H1 (cell line): Measurements from ENCODE around the gene FAR1. TPM values are rescaled to one million over a fixed set of nuclear protein-coding genes. Genes with fewer than 3 reads are reported as not detected.

Experiments used
- CTCF ChIA-PET: fragments of 300-600 bp; sonication (Branson Sonifier 250); formaldehyde crosslinking; loops from one replicate; lab custom pipeline; 2021; ENCODE audit not compliant: partially characterized antibody; lab: Charles Lee
- POLR2A ChIA-PET: fragments of 300-600 bp; sonication (Branson Sonifier 250); formaldehyde crosslinking; loops from one replicate; lab custom pipeline; 2021; ENCODE audit warnings: inconsistent platforms; ENCODE audit not compliant: partially characterized antibody; lab: Charles Lee
- DNase-seq, 2 experiments: peaks; one replicate each; pipeline versions ENCODE4 v3.0.0 to v3.0.0-alpha.2; 2010 to 2022; ENCODE audit warnings: low spot score in 2 of 2, low read depth in 1 of 2, mixed read lengths in 1 of 2
- FAIRE-seq: peaks from 2 replicates; lab custom pipeline; 2011; peaks lifted over from hg19 to GRCh38; lab: Jason Lieb, UNC
- H2AFZ ChIP-seq: 2 replicates; pipeline ENCODE4 v1.8.1; 2012; ENCODE audit warnings: low read length, inconsistent platforms
- H2AK5ac ChIP-seq: 2 replicates; pipeline ENCODE4 v1.6.1; 2013; ENCODE audit warnings: low read depth, low read length
- H2BK120ac ChIP-seq: replicated peaks from 2 replicates; pipeline ENCODE3; 2013; ENCODE audit warnings: low read depth, low read length, inconsistent platforms
- H2BK12ac ChIP-seq: 2 replicates; pipeline ENCODE4 v1.6.1; 2013; ENCODE audit warnings: low read depth, low read length
- H2BK15ac ChIP-seq: 2 replicates; pipeline ENCODE4 v1.6.1; 2013; ENCODE audit warnings: low read length
- H2BK20ac ChIP-seq: 2 replicates; pipeline ENCODE4 v1.6.1; 2013; ENCODE audit warnings: low read length
- H2BK5ac ChIP-seq: 2 replicates; pipeline ENCODE4 v1.6.1; 2013; ENCODE audit warnings: low read depth, low read length
- H3K14ac ChIP-seq: 2 replicates; pipeline ENCODE4 v1.6.1; 2013; ENCODE audit warnings: inconsistent platforms; ENCODE audit not compliant: insufficient read length
- H3K18ac ChIP-seq: 2 replicates; pipeline ENCODE4 v1.6.1; 2013; ENCODE audit warnings: low read length; ENCODE audit errors: extremely low read depth
- H3K23ac ChIP-seq: 2 replicates; pipeline ENCODE4 v1.6.1; 2013; ENCODE audit warnings: inconsistent platforms; ENCODE audit not compliant: insufficient read length
- H3K23me2 ChIP-seq: 2 replicates; pipeline ENCODE4 v1.6.1; 2013; ENCODE audit warnings: low read depth, low read length
- H3K27ac ChIP-seq: 2 replicates; pipeline ENCODE4 v1.6.1; 2011; ENCODE audit warnings: low read depth, low read length, inconsistent platforms
- H3K27me3 ChIP-seq, 4 experiments: replicated peaks in 1 of 4; 1 replicate in 1 of 4; 2 replicates in 3 of 4; pipeline versions ENCODE4 v1.6.1 to v1.8.1; 2011 to 2013; ENCODE audit warnings: low read length in 3 of 4, mild to moderate bottlenecking in 3 of 4, inconsistent platforms in 2 of 4, mixed read lengths in 2 of 4, moderate library complexity in 1 of 4; ENCODE audit not compliant: control insufficient read depth in 3 of 4, insufficient read depth in 3 of 4; ENCODE audit errors: extremely low read depth in 1 of 4
- H3K36me3 ChIP-seq, 4 experiments: 2 replicates each; pipeline versions ENCODE4 v1.6.1 to v1.8.1; 2011 to 2013; ENCODE audit warnings: mild to moderate bottlenecking in 4 of 4, low read length in 3 of 4, moderate library complexity in 2 of 4, control low read depth in 1 of 4, inconsistent platforms in 1 of 4; ENCODE audit not compliant: insufficient read depth in 4 of 4, control insufficient read depth in 2 of 4
- H3K4ac ChIP-seq: replicated peaks from 2 replicates; pipeline ENCODE3; 2013; ENCODE audit warnings: low read length, low read depth, mixed read lengths, inconsistent platforms; ENCODE audit not compliant: insufficient read length
- H3K4me1 ChIP-seq, 4 experiments: replicated peaks in 1 of 4; 1 replicate in 1 of 4; 2 replicates in 3 of 4; pipeline versions ENCODE4 v1.6.1 to v1.8.1; 2011 to 2013; ENCODE audit warnings: low read length in 3 of 4, inconsistent platforms in 2 of 4, mixed read lengths in 1 of 4; ENCODE audit not compliant: insufficient read depth in 4 of 4, control insufficient read depth in 3 of 4
- H3K4me2 ChIP-seq, 2 experiments: 2 replicates each; pipeline versions ENCODE4 v1.6.1 to v1.8.1; 2011 to 2013; ENCODE audit warnings: low read depth in 2 of 2, low read length in 2 of 2, control low read depth in 1 of 2, inconsistent platforms in 1 of 2, mild to moderate bottlenecking in 1 of 2; ENCODE audit not compliant: insufficient read depth in 1 of 2
- H3K4me3 ChIP-seq, 4 experiments: fragments of 200-600, 300-600 bp in 1 of 4; sonication (generic), shearing (Covaris generic), sonication (Bioruptor Twin) in 1 of 4; 2 replicates each; pipeline versions ENCODE4 v1.5.1 to v1.8.1; 2011 to 2016; ENCODE audit warnings: low read length in 4 of 4, low read depth in 3 of 4, control low read depth in 2 of 4, inconsistent platforms in 2 of 4, mild to moderate bottlenecking in 2 of 4, mixed read lengths in 1 of 4, moderate library complexity in 1 of 4; ENCODE audit not compliant: insufficient read depth in 2 of 4; ENCODE audit errors: extremely low read depth in 1 of 4
- H3K56ac ChIP-seq: replicated peaks from 2 replicates; pipeline ENCODE3; 2013; ENCODE audit warnings: low read depth, mild to moderate bottlenecking, mixed read lengths, low read length, inconsistent platforms; ENCODE audit not compliant: insufficient read length
- H3K79me1 ChIP-seq: 2 replicates; pipeline ENCODE4 v1.6.1; 2013; ENCODE audit warnings: low read depth, low read length, control low read depth
- H3K79me2 ChIP-seq, 2 experiments: 2 replicates each; pipeline versions ENCODE4 v1.6.1 to v1.8.1; 2012 to 2013; ENCODE audit warnings: low read length in 2 of 2, mild to moderate bottlenecking in 2 of 2, inconsistent platforms in 1 of 2; ENCODE audit not compliant: insufficient read depth in 2 of 2, control insufficient read depth in 1 of 2
- H3K9ac ChIP-seq, 4 experiments: replicated peaks in 1 of 4; 1 replicate in 1 of 4; 2 replicates in 3 of 4; pipeline versions ENCODE4 v1.6.1 to v1.8.1; 2011 to 2013; ENCODE audit warnings: low read depth in 3 of 4, low read length in 3 of 4, control low read depth in 2 of 4, mild to moderate bottlenecking in 2 of 4, moderate library complexity in 2 of 4, inconsistent platforms in 1 of 4; ENCODE audit errors: extremely low read depth in 1 of 4
- H3K9me3 ChIP-seq, 2 experiments: 2 replicates each; pipeline versions ENCODE4 v1.6.1 to v1.8.1; 2012 to 2013; ENCODE audit warnings: mild to moderate bottlenecking in 2 of 2, moderate library complexity in 2 of 2, control low read depth in 1 of 2, inconsistent platforms in 1 of 2, low read depth in 1 of 2, low read length in 1 of 2, mixed read lengths in 1 of 2; ENCODE audit not compliant: insufficient read depth in 2 of 2
- H4K20me1 ChIP-seq, 2 experiments: replicated peaks in 1 of 2; 2 replicates each; pipeline versions ENCODE3 to v1.8.1; 2011 to 2013; ENCODE audit warnings: inconsistent platforms in 2 of 2, low read length in 2 of 2, mild to moderate bottlenecking in 1 of 2; ENCODE audit not compliant: insufficient read depth in 2 of 2, control insufficient read depth in 1 of 2
- H4K5ac ChIP-seq: 2 replicates; pipeline ENCODE4 v1.6.1; 2013; ENCODE audit warnings: low read length, low read depth, mixed read lengths, inconsistent platforms; ENCODE audit not compliant: insufficient read length
- H4K8ac ChIP-seq: 2 replicates; pipeline ENCODE4 v1.8.0; 2013; ENCODE audit warnings: mild to moderate bottlenecking, moderate library complexity, low read length, inconsistent platforms; ENCODE audit not compliant: insufficient read depth; ENCODE audit errors: extremely low read depth
- H4K91ac ChIP-seq: replicated peaks from 2 replicates; pipeline ENCODE3; 2013; ENCODE audit warnings: low read length, mixed read lengths, inconsistent platforms; ENCODE audit not compliant: insufficient read length
- BACH1 ChIP-seq: IDR thresholded peaks from 2 replicates; pipeline ENCODE4 v1.6.1; 2012; ENCODE audit warnings: low read length, improper control_type of control experiment
- WGBS, 2 experiments: shearing (Covaris generic) in 1 of 2; methylation state at CpG; one replicate each; pipeline versions ENCODE4 v1.1.6 to v1.1.7; 2013 to 2015; ENCODE audit warnings: low lambda C conversion rate in 2 of 2, mixed read lengths in 2 of 2, inconsistent platforms in 1 of 2, low coverage in 1 of 2, missing lambda C conversion rate in 1 of 2; ENCODE audit not compliant: insufficient replicate concordance in 2 of 2, insufficient coverage in 1 of 2, insufficient read length in 1 of 2; ENCODE audit errors: extremely low coverage in 1 of 2, missing lambda C conversion rate in 1 of 2; 5-methylcytosine and 5-hydroxymethylcytosine counted together
- polyA plus RNA-seq, 7 experiments: library from polyadenylated mRNA; depleted of rRNA in 3 of 7; stranded (reverse) in 5 of 7; unstranded in 2 of 7; fragments of >200 nt in 5 of 7; fragments of 200-250 nt in 2 of 7; gene quantifications; 1 replicate in 5 of 7; 2 replicates in 1 of 7; 4 replicates in 1 of 7; pipeline versions ENCODE4 v1.2.1 to v1.2.3, GENCODE V29; 2011 to 2013; ENCODE audit warnings: missing spikeins in 2 of 7, mixed read lengths in 2 of 7
- total RNA-seq: library from RNA; stranded (reverse); fragmentation: NEBNext Ultra II Directional; extraction: Animal tissue kit (Norgen Biotek cat#: 25700); gene quantifications from 2 replicates; pipeline ENCODE4 v1.2.1, GENCODE V29; 2021
- TF ChIP-seq, protein P1 (sequence below): IDR thresholded peaks from 2 replicates; pipeline ENCODE4 v1.6.1; 2012; ENCODE audit warnings: inconsistent platforms

Gene FAR1
- total and polyA plus RNA-seq, 2 of the 8 experiments (the other 6 are each of a cell fraction or from before 2014, with no cell fraction given), result 29.7 to 68.5 TPM

GRCh38 chr11:13761250-13761649, 92.8 kb downstream of the FAR1 start:
- Histone ChIP-seq H3K79me2 (no peaks in the 10 kb centered on the region), H3K36me3 (no peaks in the 10 kb centered on the region), H4K91ac (no peak overlapping the region), H2AK5ac (no peak overlapping the region), H3K23ac (no peak overlapping the region), H3K56ac (no peak overlapping the region), H4K5ac (no peak overlapping the region), H3K4me2 (no peak overlapping the region), H3K4me3 (no peak overlapping the region), H2BK120ac (no peak overlapping the region), H4K20me1 (no peaks in the 10 kb centered on the region), H3K27me3 (no peaks in the 10 kb centered on the region), H2BK20ac (no peak overlapping the region), H3K9me3 (no peaks in the 10 kb centered on the region), H2BK12ac (no peak overlapping the region), H3K4ac (no peak overlapping the region), H2AFZ (no peak overlapping the region), H3K18ac (no peak overlapping the region), H4K8ac (no peak overlapping the region), H3K23me2 (no peaks in the 10 kb centered on the region), H3K79me1 (no peaks in the 10 kb centered on the region), H3K4me1 (peaks cover 0 to 5% (median 0%) of the 10 kb centered on the region in 4 experiments; a peak in 2 of 7 replicates), H3K27ac (no peak overlapping the region), H3K9ac (no peak overlapping the region), H2BK15ac (no peak overlapping the region), H3K14ac (no peak overlapping the region), H2BK5ac (no peak overlapping the region)
- ChIA-PET CTCF (interaction anchor here (1.9 to 6.5 kb wide), 2 partner anchors 10 to 274 kb away, joined by 4 to 44 read pairs; no protein-coding TSS in a partner anchor), POLR2A (no interaction called here)
- FAIRE-seq (no peak), DNase-seq (no peak)
- TF ChIP-seq, protein P1, sequence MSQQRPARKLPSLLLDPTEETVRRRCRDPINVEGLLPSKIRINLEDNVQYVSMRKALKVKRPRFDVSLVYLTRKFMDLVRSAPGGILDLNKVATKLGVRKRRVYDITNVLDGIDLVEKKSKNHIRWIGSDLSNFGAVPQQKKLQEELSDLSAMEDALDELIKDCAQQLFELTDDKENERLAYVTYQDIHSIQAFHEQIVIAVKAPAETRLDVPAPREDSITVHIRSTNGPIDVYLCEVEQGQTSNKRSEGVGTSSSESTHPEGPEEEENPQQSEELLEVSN, result no peak
- TF ChIP-seq BACH1, result no peak
- WGBS, 2 experiments, result 89% methylated on average over 2 of the region's 2 CpGs; no CpG with 5 or more reads in 1 of the 2 experiments
